GM21619 (cell line): ENCODE data around the gene SKIDA1.
"Not testable (repeated sequence)": the region's sequence is repeated elsewhere in the genome, so short reads cannot be mapped to it uniquely, and the experiment has no call there.

ENCODE experiments used
- ATAC-seq: cut with Tn5 transposase; IDR thresholded peaks from one replicate; pipeline ENCODE4 v1.9.1; 2021; ENCODE audit not compliant: unreplicated experiment

The SKIDA1 gene

GRCh38 chr10:21525367-21526187 is at the start of gene SKIDA1:
Gene SKIDA1 (minus strand): TSS chr10:21525682. CDS start chr10:21517822, 7,860 bp downstream.
- peak; percentile 51 for ATAC-seq

GRCh38 chr10:21574514-21574913 is 49.0 kb upstream of the SKIDA1 start:
- not testable (repeated sequence) for ATAC-seq

GRCh38 chr10:21572578-21572977 is 47.1 kb upstream of the SKIDA1 start:
- ATAC-seq, result no peak

- ATAC-seq, result no peak
Measured at GRCh38 chr10:21570761-21571521, 45.5 kb upstream of the SKIDA1 start.

- ATAC-seq, result not testable (repeated sequence)
Measured at GRCh38 chr10:21558984-21559383, 33.5 kb upstream of the SKIDA1 start.

- no peak for ATAC-seq
Measured at GRCh38 chr10:21556527-21556926, 31.0 kb upstream of the SKIDA1 start.

GRCh38 chr10:21552638-21553037 is 27.2 kb upstream of the SKIDA1 start:
- ATAC-seq, result no peak

- no peak for ATAC-seq
Measured at GRCh38 chr10:21547246-21547645, 21.8 kb upstream of the SKIDA1 start.

- not testable (repeated sequence) for ATAC-seq
Measured at GRCh38 chr10:21540701-21541100, 15.2 kb upstream of the SKIDA1 start.

GRCh38 chr10:21536874-21537273 is 11.4 kb upstream of the SKIDA1 start:
- no peak for ATAC-seq

GRCh38 chr10:21535976-21536375 is 10.5 kb upstream of the SKIDA1 start:
- not testable (repeated sequence) for ATAC-seq

- ATAC-seq, result no peak
Measured at GRCh38 chr10:21535494-21535965, 10.0 kb upstream of the SKIDA1 start.

- peak; percentile 21 for ATAC-seq
Measured at GRCh38 chr10:21534604-21535493, 9.4 kb upstream of the SKIDA1 start.

GRCh38 chr10:21534280-21534586 is 8.8 kb upstream of the SKIDA1 start:
- no peak for ATAC-seq

GRCh38 chr10:21533467-21534279 is 8.2 kb upstream of the SKIDA1 start, which contains the start of gene MLLT10:
Gene MLLT10 (plus strand): TSS chr10:21534232. CDS start chr10:21534645, 413 bp downstream.
- peak; percentile 83 for ATAC-seq

- ATAC-seq, result no peak
Measured at GRCh38 chr10:21532694-21533466, 7.4 kb upstream of the SKIDA1 start.

- ATAC-seq, result no peak
Measured at GRCh38 chr10:21531164-21531563, 5.7 kb upstream of the SKIDA1 start.

GRCh38 chr10:21530641-21531040 is 5.2 kb upstream of the SKIDA1 start:
- ATAC-seq, result no peak

GRCh38 chr10:21530168-21530567 is 4.7 kb upstream of the SKIDA1 start:
- no peak for ATAC-seq
